H9 (cell line): ENCODE data around the gene MXRA5. TPM values are rescaled to one million over a fixed set of nuclear protein-coding genes. Genes with fewer than 3 reads are reported as not detected.

Experiments used
- DNase-seq: peaks from one replicate; pipeline ENCODE4 v3.0.0-alpha.2; 2017
- H2AFZ ChIP-seq: one replicate; pipeline ENCODE4 v1.6.1; 2013; ENCODE audit warnings: mild to moderate bottlenecking, low read length, control low read depth, moderate library complexity
- H2AK5ac ChIP-seq: 2 replicates; pipeline ENCODE4 v1.6.1; 2013; ENCODE audit warnings: low read length, control low read depth, mixed read lengths; ENCODE audit not compliant: insufficient read length
- H2BK120ac ChIP-seq: one replicate; pipeline ENCODE4 v1.6.1; 2013; ENCODE audit warnings: low read depth, mild to moderate bottlenecking, low read length, control low read depth, inconsistent platforms; ENCODE audit not compliant: poor library complexity, severe bottlenecking
- H2BK12ac ChIP-seq: 2 replicates; pipeline ENCODE4 v1.6.1; 2013; ENCODE audit warnings: low read length, control low read depth, mixed read lengths, low read depth; ENCODE audit not compliant: insufficient read length
- H2BK15ac ChIP-seq: 2 replicates; pipeline ENCODE4 v1.6.1; 2013; ENCODE audit warnings: low read depth, low read length, control low read depth
- H2BK20ac ChIP-seq: one replicate; pipeline ENCODE4 v1.6.1; 2013; ENCODE audit warnings: low read depth, mild to moderate bottlenecking, low read length, control low read depth, inconsistent platforms; ENCODE audit not compliant: poor library complexity, severe bottlenecking
- H2BK5ac ChIP-seq: 2 replicates; pipeline ENCODE4 v1.6.1; 2013; ENCODE audit warnings: low read length, control low read depth, mixed read lengths; ENCODE audit not compliant: insufficient read length
- H3K14ac ChIP-seq: 2 replicates; pipeline ENCODE4 v1.6.1; 2013; ENCODE audit warnings: low read length, control low read depth; ENCODE audit not compliant: insufficient read depth
- H3K18ac ChIP-seq: 2 replicates; pipeline ENCODE4 v1.6.1; 2013; ENCODE audit warnings: low read depth, mild to moderate bottlenecking, mixed read lengths, low read length, control low read depth; ENCODE audit not compliant: insufficient read length
- H3K23ac ChIP-seq: 2 replicates; pipeline ENCODE4 v1.6.1; 2013; ENCODE audit warnings: low read length, control low read depth, mixed read lengths, low read depth; ENCODE audit not compliant: insufficient read length
- H3K23me2 ChIP-seq: 2 replicates; pipeline ENCODE4 v1.6.1; 2013; ENCODE audit warnings: low read depth, mild to moderate bottlenecking, mixed read lengths, low read length, control low read depth; ENCODE audit not compliant: insufficient read length, poor library complexity, severe bottlenecking
- H3K27ac ChIP-seq: 2 replicates; pipeline ENCODE4 v1.5.1; 2013; ENCODE audit warnings: low read length, control low read depth, mixed read lengths, low read depth; ENCODE audit not compliant: insufficient read length
- H3K27me3 ChIP-seq: 2 replicates; pipeline ENCODE4 v1.6.1; 2013; ENCODE audit warnings: low read length, control low read depth, inconsistent platforms; ENCODE audit not compliant: insufficient read depth
- H3K4ac ChIP-seq: 2 replicates; pipeline ENCODE4 v1.6.1; 2013; ENCODE audit warnings: low read depth, mild to moderate bottlenecking, control low read depth, inconsistent platforms, low read length, moderate library complexity
- H3K4me1 ChIP-seq: 2 replicates; pipeline ENCODE4 v1.6.1; 2013; ENCODE audit warnings: low read length, control low read depth, inconsistent platforms; ENCODE audit not compliant: insufficient read depth
- H3K4me2 ChIP-seq: 2 replicates; pipeline ENCODE4 v1.6.1; 2013; ENCODE audit warnings: low read length, control low read depth, mixed read lengths; ENCODE audit not compliant: insufficient read length, insufficient read depth
- H3K56ac ChIP-seq: 2 replicates; pipeline ENCODE4 v1.6.1; 2013; ENCODE audit warnings: low read depth, mild to moderate bottlenecking, mixed read lengths, low read length, control low read depth; ENCODE audit not compliant: insufficient read length
- H3K79me1 ChIP-seq: 2 replicates; pipeline ENCODE4 v1.6.1; 2013; ENCODE audit warnings: low read depth, mild to moderate bottlenecking, moderate library complexity, low read length, control low read depth, inconsistent platforms; ENCODE audit not compliant: insufficient read depth, poor library complexity, severe bottlenecking
- H3K79me2 ChIP-seq: 2 replicates; pipeline ENCODE4 v1.6.1; 2013; ENCODE audit warnings: low read length, control low read depth, inconsistent platforms; ENCODE audit not compliant: insufficient read depth
- H3K9ac ChIP-seq: 2 replicates; pipeline ENCODE4 v1.6.1; 2013; ENCODE audit warnings: low read length, control low read depth, mixed read lengths; ENCODE audit not compliant: insufficient read length; ENCODE audit errors: extremely low read depth
- H3K9me3 ChIP-seq: one replicate; pipeline ENCODE4 v1.6.1; 2013; ENCODE audit warnings: low read depth, low read length, inconsistent platforms; ENCODE audit not compliant: control insufficient read depth
- H3T11ph ChIP-seq: one replicate; pipeline ENCODE4 v1.6.1; 2013; ENCODE audit warnings: mild to moderate bottlenecking, low read length, control low read depth, inconsistent platforms
- H4K20me1 ChIP-seq: one replicate; pipeline ENCODE4 v1.6.1; 2013; ENCODE audit not compliant: control insufficient read depth, insufficient read length, insufficient read depth
- H4K5ac ChIP-seq: 2 replicates; pipeline ENCODE4 v1.6.1; 2013; ENCODE audit warnings: low read depth, mild to moderate bottlenecking, mixed read lengths, low read length, control low read depth; ENCODE audit not compliant: insufficient read length
- H4K8ac ChIP-seq: replicated peaks from 2 replicates; pipeline ENCODE4 v1.6.1; 2013; ENCODE audit warnings: low read length, control low read depth, mixed read lengths, low read depth; ENCODE audit not compliant: insufficient read length
- H4K91ac ChIP-seq: 2 replicates; pipeline ENCODE4 v1.6.1; 2013; ENCODE audit warnings: low read depth, mild to moderate bottlenecking, moderate library complexity, mixed read lengths, low read length, control low read depth; ENCODE audit not compliant: insufficient read length
- H3K27ac Mint-ChIP-seq, 3 experiments: 2 replicates in 2 of 3; 3 replicates in 1 of 3; pipeline ENCODE4 v1.8.0; 2020 to 2021; ENCODE audit warnings: mixed read lengths in 3 of 3, mild to moderate bottlenecking in 1 of 3, moderate library complexity in 1 of 3
- H3K27me3 Mint-ChIP-seq: 2 replicates; pipeline ENCODE4 v1.8.0; 2021; ENCODE audit warnings: low read depth, mild to moderate bottlenecking, moderate library complexity, mixed read lengths
- H3K36me3 Mint-ChIP-seq, 3 experiments: 2 replicates in 2 of 3; 3 replicates in 1 of 3; pipeline ENCODE4 v1.8.0; 2020 to 2021; ENCODE audit warnings: low read depth in 3 of 3, mixed read lengths in 3 of 3; ENCODE audit not compliant: insufficient read depth in 1 of 3
- H3K4me1 Mint-ChIP-seq, 2 experiments: 2 replicates each; pipeline ENCODE4 v1.8.0; 2020; ENCODE audit warnings: mixed read lengths in 2 of 2
- H3K4me3 Mint-ChIP-seq, 2 experiments: 2 replicates in 1 of 2; 3 replicates in 1 of 2; pipeline ENCODE4 v1.8.0; 2020 to 2021; ENCODE audit warnings: mild to moderate bottlenecking in 2 of 2, mixed read lengths in 2 of 2, moderate library complexity in 1 of 2
- H3K9me3 Mint-ChIP-seq, 2 experiments: 2 replicates in 1 of 2; 3 replicates in 1 of 2; pipeline ENCODE4 v1.8.0; 2020; ENCODE audit warnings: mild to moderate bottlenecking in 2 of 2, mixed read lengths in 2 of 2, moderate library complexity in 1 of 2
- CTCF ChIP-seq: fragments of 200-600 bp; sonication (generic); conservative IDR thresholded peaks from 3 replicates; pipeline ENCODE4 v1.8.0; 2021; ENCODE audit warnings: antibody characterized with exemption, mild to moderate bottlenecking
- WGBS: extraction: QIAGEN DNeasy Blood & Tissue Kit; methylation state at CpG from one replicate; pipeline ENCODE4 v1.1.7; 2013; ENCODE audit warnings: missing lambda C conversion rate, low lambda C conversion rate, mixed read lengths; ENCODE audit not compliant: insufficient read length; ENCODE audit errors: extremely low coverage; 5-methylcytosine and 5-hydroxymethylcytosine counted together
- total RNA-seq: library from RNA; stranded (reverse); gene quantifications from 2 replicates; pipeline ENCODE4 v1.2.1, GENCODE V29; 2021

MXRA5 gene
- total RNA-seq, 1 experiment from 2014 or later = 1.0 TPM

- Histone ChIP-seq H3K23me2 (no peaks in the 10 kb centered on the region), H3K9me3 (no peaks in the 10 kb centered on the region), H3K79me1 (no peaks in the 10 kb centered on the region), H4K91ac (no peak overlapping the region), H3K18ac (no peak overlapping the region), H3K4me1 (no peaks in the 10 kb centered on the region), H4K8ac (no peak overlapping the region), H3K9ac (no peak overlapping the region), H3K14ac (no peak overlapping the region), H3T11ph (no peak overlapping the region), H3K27me3 (no peaks in the 10 kb centered on the region), H4K5ac (no peak overlapping the region), H4K20me1 (no peaks in the 10 kb centered on the region), H3K23ac (no peak overlapping the region), H2BK20ac (no peak overlapping the region), H3K27ac (no peak overlapping the region), H3K79me2 (no peaks in the 10 kb centered on the region), H2BK15ac (no peak overlapping the region), H2BK120ac (no peak overlapping the region), H3K4ac (no peak overlapping the region), H3K56ac (no peak overlapping the region), H2AK5ac (no peak overlapping the region), H2BK12ac (no peak overlapping the region), H3K4me2 (no peak overlapping the region), H2AFZ (no peak overlapping the region), H2BK5ac (no peak overlapping the region)
- no peak for TF ChIP-seq CTCF
- DNase-seq = no peak
- H3K36me3 Mint-ChIP-seq = 0 out of 7 replicates have a peak, but pooled peaks cover 0 to under 1% (median 0%) of the 10 kb centered on the region in 3 experiments
- no peak overlapping the region; a peak in 1 of 7 replicates for H3K27ac Mint-ChIP-seq
- no peaks in the 10 kb centered on the region for H3K27me3 Mint-ChIP-seq
- 0 out of 5 replicates have a peak, but pooled peaks cover 0 to 4% of the 10 kb centered on the region in 2 experiments for H3K9me3 Mint-ChIP-seq
- H3K4me3 Mint-ChIP-seq = no peak overlapping the region
- no CpG with 5 or more reads among the region's 14 CpGs for WGBS
- peaks cover 8 to 10% of the 10 kb centered on the region in 2 experiments for H3K4me1 Mint-ChIP-seq
These were observed 60.1 kb downstream of the MXRA5 start for GRCh38 chrX:3286196-3286945.
